Left ventricle myocardium superior (tissue), 1 donor: Measurements from ENCODE around the gene GUCY2C. TPM values are rescaled to one million over a fixed set of nuclear protein-coding genes. Genes with fewer than 3 reads are reported as not detected.
"Not testable (repeated sequence)": the region's sequence is repeated elsewhere in the genome, so short reads cannot be mapped to it uniquely, and the experiment has no call there.

Experiments used
- ATAC-seq: fragments of 200-7000 bp; cut with Tn5 transposase; one replicate; pipeline ENCODE4 v1.9.1; 2020; ENCODE audit warnings: mild to moderate bottlenecking, moderate library complexity
- DNase-seq: peaks from one replicate; pipeline ENCODE4 v3.0.0-alpha.2; 2020
- intact Hi-C: fragments of 100-400 bp; cut with micrococcal nuclease; formaldehyde crosslinking; loops from one replicate; pipeline ENCODE4 v1.11.0; 2022
- long read RNA-seq: library from polyadenylated mRNA; unstranded; transcript quantifications from one replicate; pipeline ENCODE4 v2.0.0, GENCODE V29; 2021
- total RNA-seq: library from RNA; stranded (reverse); fragmentation: NEBNext Ultra II Directional; extraction: Animal tissue kit (Norgen Biotek cat#: 25700); gene quantifications from one replicate; pipeline ENCODE4 v1.2.1, GENCODE V29; 2021
- donor health status: DM: no; HTN: yes; CAD: no; lungs with severe emphysema.

GUCY2C gene
- total RNA-seq, result not detected
- long read RNA-seq, result 0 reads

DNA sequence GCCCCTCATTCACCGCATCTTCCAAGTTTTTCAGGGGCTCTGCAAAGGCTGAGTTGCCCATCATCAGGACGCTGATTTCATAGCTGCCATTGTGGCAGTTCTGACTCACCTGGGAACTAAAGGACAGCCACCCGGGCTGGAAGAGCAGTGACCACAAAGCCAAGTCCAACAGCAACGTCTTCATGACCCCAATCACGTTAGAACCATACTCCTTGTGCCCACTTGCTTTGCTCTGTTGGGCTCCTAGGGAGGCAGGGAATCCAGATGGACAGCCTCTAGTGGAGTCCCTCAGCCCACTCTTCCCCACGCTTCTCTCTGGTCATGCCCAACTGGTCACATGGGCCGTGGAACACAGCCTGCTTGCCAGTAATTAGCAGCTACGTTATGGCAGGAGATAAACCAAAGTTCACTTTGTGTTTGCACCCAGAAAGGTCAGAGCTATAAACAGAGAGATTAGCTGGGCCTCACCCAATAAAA lies at the start of gene GUCY2C:
Gene GUCY2C (minus strand): TSS at position 335 of the 477 bp plus-strand sequence. CDS start 151 bp downstream, at position 184.
- DNase-seq (no peak), ATAC-seq (no peak)
- intact Hi-C loops, result no loop called here

DNA sequence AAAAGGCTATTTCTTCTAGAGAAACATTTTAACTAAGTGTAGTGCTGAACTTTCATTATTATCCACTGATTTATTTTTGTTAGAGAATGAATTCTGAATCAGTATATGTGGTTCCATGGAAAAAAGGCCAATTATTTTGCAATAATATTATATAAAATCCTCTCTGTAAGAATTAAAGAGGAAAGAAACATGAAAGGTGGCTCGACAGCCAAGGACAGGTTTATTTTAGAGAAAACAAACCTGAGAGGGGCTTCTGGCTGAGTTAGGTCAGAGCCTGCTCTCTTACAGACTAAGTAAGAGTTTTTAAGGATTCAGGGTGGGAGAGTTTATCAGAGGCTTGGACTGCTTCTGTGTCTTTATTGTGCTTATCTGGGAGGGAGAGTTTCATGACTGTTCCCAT lies 46.7 kb upstream of the GUCY2C start:
- ATAC-seq, result no peak
- DNase-seq, result no peak
- intact Hi-C loops, result no loop called here

DNA sequence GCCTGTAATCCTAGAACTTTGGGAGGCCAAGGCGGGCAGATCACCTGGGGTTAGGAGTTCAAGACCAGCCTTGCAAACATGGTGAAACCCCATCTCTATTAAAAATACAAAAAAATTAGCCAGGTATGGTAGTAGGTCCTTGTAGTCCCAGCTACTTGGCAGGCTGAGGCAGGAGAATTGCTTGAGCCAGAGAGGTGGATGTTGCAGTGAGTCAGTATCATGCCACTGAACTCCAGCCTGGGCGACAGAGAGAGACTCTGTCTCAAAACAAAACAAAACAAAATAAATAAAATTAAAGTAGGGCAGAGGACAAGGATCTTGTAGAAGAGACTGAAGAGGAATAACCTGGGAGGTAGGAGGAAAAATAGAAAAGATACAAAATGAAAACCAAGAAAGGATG lies 45.5 kb upstream of the GUCY2C start:
- DNase-seq (no peak), ATAC-seq (no peak)
- intact Hi-C loops, result no loop called here

- intact Hi-C loops, result no loop called here
- DNase-seq, result no peak
- no peak for ATAC-seq
These were observed 44.8 kb upstream of the GUCY2C start for GRCh38 chr12:14741153-14741552.

- intact Hi-C loops, result loop anchor here (5.0 kb wide), 1 partner anchor 1236 kb away; no protein-coding TSS in a partner anchor
These were observed 40.0 kb upstream of the GUCY2C start for GRCh38 chr12:14736441-14736840.

DNA sequence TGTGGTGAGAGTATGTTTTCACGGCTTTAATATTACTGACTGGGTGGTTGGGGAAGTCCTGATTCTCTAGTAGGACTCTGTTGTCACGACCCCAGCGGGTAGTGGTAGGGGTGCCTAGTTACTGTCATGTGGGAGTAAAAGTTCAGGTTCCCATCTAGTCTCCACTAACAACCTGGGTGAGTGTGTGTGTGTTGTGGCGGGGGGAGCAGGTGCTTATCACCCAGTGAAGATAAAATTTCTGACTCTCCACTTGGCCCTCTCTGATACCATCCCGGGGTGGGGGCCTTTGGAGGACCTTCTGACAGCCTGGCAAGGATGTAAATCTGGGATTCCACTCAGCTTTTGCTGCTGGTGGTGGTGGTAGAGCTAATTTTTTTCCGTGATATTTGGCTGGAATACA lies 35.4 kb upstream of the GUCY2C start:
- ATAC-seq, result no peak
- intact Hi-C loops, result no loop called here

More at GRCh38 chr12:14736441-14736840, 40.0 kb upstream of the GUCY2C start:
- not testable (repeated sequence) for DNase-seq, ATAC-seq

GRCh38 chr12:14729586-14729985 lies 33.2 kb upstream of the GUCY2C start:
- no peak for DNase-seq
- intact Hi-C loops, result no loop called here
- ATAC-seq, result no peak

More for the DNA sequence above, 35.4 kb upstream of the GUCY2C start:
- no peak for DNase-seq

DNA sequence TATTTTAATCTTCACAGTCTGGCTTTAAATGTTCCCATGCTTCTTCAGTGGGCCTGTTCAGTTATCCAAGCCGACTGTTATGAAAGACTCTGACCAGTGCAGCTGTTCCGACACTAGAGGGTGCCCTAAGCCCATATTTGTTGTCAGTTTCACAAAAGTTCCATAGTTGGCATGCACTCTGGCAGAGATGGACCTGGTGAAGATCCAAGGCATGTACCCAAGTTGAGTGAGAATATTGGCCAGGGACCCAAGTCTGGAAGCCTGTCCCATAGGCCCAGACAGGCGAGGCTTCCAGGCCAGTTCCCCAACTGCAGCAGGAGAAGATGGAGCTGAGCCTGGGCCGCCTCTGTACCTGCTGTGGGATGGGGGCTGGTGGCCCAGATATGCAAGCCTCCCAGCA lies 27.4 kb upstream of the GUCY2C start:
- peak; percentile 98 for ATAC-seq
- intact Hi-C loops, result no loop called here

DNA sequence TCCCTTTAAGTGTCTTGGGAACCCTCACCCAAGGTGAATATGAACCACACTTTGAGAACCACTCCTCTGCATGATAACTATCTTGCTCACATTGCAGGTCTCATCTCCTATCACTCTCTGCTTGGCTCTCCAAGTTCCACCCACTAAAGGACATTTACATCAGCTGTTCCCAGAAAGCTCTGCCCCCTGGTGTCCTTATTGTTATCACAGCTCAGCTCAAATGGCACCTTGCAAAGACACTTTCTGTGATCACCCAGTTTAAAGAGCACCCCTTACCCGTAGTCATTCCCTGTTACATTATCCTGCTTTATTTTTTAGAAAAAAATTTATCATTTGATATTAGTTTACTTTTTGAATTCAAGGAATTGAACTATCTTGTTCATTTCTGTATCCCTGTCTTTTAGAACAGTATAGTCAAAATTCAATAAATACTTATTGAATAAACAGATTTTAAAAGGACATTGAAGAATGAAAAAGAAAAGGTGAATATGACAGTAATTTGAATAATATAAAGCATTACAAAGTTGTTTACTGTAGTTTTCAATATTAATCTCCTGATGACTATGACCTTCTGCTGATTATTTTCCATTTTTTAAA lies 20.5 kb upstream of the GUCY2C start:
- ATAC-seq (peak; percentile 33), DNase-seq (no peak)
- intact Hi-C loops, result no loop called here

More for the DNA sequence above, 27.4 kb upstream of the GUCY2C start:
- peak; percentile 64 for DNase-seq

DNA sequence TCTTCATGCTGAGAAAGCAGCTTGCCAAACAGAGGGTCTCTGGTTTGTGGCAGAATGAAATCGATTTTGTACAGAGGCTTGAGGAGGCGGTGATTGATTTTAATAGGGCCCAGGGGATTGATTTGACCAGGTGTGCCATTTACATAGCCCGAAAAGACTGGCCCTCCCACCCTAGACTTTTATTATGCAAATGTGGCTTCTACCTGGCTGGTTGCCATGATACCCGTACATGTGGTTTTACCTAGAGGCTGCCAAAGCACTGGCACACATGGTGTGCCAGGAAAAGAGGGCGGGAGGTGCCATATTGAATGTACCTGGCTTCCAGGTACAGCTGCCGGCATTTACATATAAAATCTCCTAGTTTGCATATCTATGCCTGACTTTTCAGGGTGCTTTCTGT lies 18.0 kb upstream of the GUCY2C start:
- intact Hi-C loops, result no loop called here
- ATAC-seq (no peak), DNase-seq (no peak)

DNA sequence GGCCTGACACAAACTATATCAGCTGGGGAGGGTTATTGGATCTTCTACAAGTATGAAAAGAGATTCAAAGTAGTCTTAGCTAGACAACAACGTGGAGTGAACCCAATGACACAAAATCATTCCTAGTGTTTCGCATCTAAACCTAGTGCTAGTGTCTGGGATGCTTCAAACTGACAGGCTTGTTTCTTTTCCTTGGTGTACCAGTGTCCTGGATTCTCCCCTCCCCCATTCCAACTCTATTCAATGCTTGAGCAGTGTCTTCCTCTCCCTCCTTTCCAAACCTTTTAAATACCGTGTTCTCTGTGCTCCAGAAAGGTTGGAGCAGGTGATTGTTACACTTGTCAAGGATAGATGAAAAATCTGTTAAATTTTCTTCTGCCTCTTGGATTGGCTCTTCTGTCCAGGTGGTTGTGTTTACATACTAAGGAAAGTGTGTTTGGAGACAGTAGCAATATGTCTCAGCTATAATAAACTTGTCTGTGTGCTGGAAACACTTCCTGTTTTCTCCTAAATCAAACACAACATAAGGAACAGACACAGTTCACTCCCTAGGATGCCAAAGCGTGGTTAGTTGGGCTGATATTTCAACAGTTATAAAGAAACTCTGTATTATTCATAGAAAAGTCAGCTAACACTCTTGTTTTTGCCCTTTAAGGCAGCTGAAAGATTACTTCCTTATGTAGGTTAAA lies 14.4 kb upstream of the GUCY2C start:
- intact Hi-C loops, result no loop called here
- DNase-seq (no peak), ATAC-seq (no peak)

DNA sequence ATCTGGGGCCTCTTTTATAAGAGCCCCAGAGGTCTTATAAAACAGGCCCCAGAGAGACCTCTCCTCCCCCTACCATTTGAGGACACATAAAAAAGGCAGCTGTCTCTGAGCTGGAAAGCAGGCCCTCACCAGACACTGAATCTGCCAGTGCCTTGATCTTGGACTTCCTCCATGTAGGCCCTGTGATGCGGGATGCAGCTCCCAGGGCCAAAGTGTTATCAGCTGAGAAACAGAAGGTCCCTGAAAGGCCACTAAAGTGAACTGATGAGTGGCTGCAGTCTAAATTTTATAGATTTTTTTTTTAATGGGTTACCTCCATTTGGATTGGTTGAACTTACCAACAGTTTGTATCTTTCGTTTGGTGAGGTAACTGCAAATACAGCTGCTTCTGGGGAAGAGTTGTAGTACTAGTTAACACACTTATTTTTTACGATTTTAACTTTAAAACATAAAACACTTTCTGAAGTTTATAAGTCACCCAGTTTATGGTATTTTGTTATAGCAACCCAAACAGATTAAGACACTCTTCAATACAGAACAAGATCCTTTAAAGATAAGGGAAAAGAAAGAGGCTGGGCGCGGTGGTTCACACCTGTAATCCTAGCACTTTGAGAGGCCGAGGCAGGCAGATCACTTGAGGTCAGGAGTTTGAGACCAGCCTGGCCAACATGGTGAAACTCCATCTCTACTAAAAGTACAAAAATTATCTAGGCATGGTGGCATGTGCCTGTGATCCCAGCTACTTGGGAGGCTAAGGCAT lies 5.6 kb upstream of the GUCY2C start:
- DNase-seq (no peak), ATAC-seq (no peak)
- intact Hi-C loops, result no loop called here

DNA sequence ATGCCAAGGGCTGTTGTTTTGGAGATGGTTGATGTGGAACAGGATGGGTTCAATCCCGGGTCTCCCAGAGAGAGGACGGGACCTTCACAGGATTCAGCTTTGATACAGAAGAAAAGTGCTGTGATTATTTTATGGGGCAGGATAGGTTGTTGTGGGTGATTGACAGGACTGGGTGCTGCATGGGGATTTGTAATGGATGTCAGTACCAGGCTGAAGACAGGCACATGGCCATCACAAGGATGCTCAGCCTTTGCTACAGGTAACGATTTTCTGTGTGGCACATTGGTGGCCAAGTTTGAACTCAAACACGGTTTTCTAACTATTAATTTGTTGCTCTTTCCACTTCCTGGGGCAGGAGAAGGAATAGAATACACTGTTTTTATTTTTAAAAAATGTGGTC lies 4.5 kb upstream of the GUCY2C start:
- DNase-seq (no peak), ATAC-seq (no peak)

GRCh38 chr12:14699923-14700322 lies 3.5 kb upstream of the GUCY2C start:
- DNase-seq, result no peak
- intact Hi-C loops, result no loop called here
- ATAC-seq, result no peak

More for the DNA sequence above, 4.5 kb upstream of the GUCY2C start:
- intact Hi-C loops, result no loop called here

GRCh38 chr12:14698555-14698954 lies 2.2 kb upstream of the GUCY2C start:
- intact Hi-C loops, result no loop called here
- ATAC-seq (no peak), DNase-seq (no peak)

DNA sequence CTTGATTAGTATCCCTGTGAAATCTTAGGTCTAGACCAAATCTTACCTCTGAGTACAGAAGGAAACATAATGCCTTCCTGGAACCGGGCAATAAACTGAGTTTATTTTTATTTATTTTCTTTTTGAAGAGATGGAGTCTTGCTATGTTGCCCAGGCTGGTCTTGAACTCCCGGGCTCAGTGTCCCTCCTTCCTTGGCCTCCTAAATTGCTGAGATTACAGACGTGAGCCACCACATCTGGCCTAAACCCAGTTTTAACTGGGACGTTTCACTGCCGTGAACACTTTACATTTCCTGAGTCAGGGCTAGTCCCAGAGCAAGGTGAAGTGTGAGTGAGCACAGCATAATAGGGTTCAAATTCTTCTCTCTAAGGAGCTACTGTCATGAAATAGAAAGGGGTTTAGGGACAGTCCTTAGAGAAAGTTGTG lies 671 bp downstream of the GUCY2C start:
- DNase-seq (no peak), ATAC-seq (no peak)
- intact Hi-C loops, result no loop called here

DNA sequence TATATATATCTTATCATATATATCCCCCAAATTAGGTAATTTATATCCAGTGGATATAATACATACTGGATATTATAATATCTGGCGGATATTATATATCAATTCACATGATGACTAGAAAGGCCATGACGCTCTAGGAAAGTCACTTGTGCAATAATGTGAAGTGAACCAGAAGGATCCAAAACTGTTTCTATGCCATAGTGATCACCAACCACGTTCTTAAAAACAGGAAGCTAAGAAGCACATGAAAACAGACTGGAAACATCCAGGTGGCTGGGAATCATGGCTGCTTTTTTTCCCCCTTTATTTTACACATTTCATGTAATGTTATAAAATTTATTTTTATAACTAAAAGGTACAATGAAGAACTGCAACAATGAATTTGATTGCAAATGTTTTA lies 1.4 kb downstream of the GUCY2C start:
- DNase-seq, result no peak
- intact Hi-C loops, result no loop called here
- no peak for ATAC-seq

DNA sequence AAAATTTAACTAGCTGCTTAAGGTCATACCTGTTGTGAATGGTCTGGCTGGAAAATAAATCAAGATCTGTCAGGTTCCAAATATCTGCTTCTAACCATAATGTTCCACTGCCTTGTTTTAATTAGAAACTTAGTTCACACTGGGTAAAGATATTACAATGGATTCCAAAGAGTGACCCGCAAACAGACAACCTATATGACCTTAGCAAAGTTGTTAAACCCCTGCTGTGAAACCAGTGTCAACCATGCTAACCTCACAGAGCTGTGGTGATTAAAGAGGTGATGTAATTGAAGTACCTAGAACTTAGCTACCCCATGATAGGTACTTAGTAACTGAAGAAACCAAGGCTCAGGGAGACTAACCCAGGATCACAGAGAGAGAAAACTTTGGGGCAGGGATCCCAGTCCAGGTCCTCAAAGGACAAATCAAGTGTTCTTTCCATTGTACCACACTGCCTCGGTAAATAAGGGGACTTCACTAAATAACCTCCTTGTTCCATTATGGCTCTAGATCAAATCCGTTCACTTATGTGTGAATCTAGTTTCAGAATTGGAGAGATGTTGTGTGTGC lies 2.2 kb downstream of the GUCY2C start:
- DNase-seq (no peak), ATAC-seq (no peak)
- intact Hi-C loops, result no loop called here

- intact Hi-C loops, result no loop called here
- no peak for ATAC-seq
- no peak for DNase-seq
These were observed 3.3 kb downstream of the GUCY2C start for GRCh38 chr12:14693116-14693515.

GRCh38 chr12:14691560-14691959 lies 4.8 kb downstream of the GUCY2C start:
- intact Hi-C loops, result no loop called here
- DNase-seq (peak; percentile 37), ATAC-seq (peak; percentile 97)
